BLaER1 (cell line): Measurements from ENCODE around the gene XRCC3.

Source experiments
- H3K27ac ChIP-seq: shearing (Covaris generic); formaldehyde crosslinking; 2 replicates; pipeline ENCODE4 v1.8.1; 2022
- H3K27me3 ChIP-seq: shearing (Covaris generic); formaldehyde crosslinking; 2 replicates; pipeline ENCODE4 v1.8.1; 2022
- H3K36me3 ChIP-seq: shearing (Covaris generic); formaldehyde crosslinking; 2 replicates; pipeline ENCODE4 v1.8.1; 2022
- H3K4me1 ChIP-seq: shearing (Covaris generic); formaldehyde crosslinking; 2 replicates; pipeline ENCODE4 v1.8.1; 2022
- H3K4me2 ChIP-seq: shearing (Covaris generic); formaldehyde crosslinking; 2 replicates; pipeline ENCODE4 v1.8.1; 2022
- H3K4me3 ChIP-seq: shearing (Covaris generic); formaldehyde crosslinking; 2 replicates; pipeline ENCODE4 v1.8.1; 2022
- H3K9ac ChIP-seq: shearing (Covaris generic); formaldehyde crosslinking; 2 replicates; pipeline ENCODE4 v1.8.1; 2022
- H3K9me3 ChIP-seq: shearing (Covaris generic); formaldehyde crosslinking; 2 replicates; pipeline ENCODE4 v1.8.1; 2022
- H4K20me1 ChIP-seq: shearing (Covaris generic); formaldehyde crosslinking; 2 replicates; pipeline ENCODE4 v1.8.1; 2022
- Cebpa-rat ChIP-seq: shearing (Covaris generic); IDR thresholded peaks from 2 replicates; pipeline ENCODE4 v1.8.1; 2022

The XRCC3 gene

DNA sequence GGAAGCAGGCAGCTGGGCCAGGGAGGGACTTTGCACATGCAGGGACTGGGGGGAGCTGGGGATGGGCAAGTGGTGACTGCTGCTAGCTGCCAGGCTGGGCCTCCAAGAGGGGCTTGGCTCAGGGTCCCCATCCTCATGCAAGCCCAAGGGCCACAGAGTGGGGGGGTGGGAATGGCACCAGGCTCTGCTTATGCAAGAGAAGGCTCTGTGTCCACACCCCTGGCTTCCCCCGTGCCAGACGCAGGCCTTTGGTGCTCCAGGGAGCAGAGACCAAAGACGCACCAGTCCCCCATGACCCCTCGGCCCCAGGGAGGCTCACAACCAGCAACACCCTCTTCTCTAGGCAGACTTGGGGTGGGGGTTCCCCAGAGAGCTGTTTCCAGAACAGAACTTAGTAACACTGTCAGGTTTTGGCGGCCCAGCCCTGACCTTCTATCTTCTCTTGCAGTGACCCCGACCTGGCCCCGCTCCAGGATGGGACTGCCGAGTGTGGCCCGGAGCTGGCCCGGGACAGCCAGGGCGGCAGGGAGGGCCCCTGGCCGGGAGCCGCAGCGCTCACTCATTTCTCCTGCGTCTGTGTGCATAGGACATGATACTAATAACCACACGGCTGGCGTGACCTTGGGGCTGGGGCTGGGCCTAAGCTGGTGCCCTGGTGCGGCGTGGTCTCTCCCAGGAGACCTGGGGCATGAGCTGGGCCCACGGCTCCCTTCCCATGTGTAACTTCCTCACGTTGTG, 14.3 kb downstream of the XRCC3 start:
- Histone ChIP-seq H4K20me1 (peaks cover 89% of the 10 kb centered on the region), H3K4me1 (peaks cover 63% of the 10 kb centered on the region), H3K4me3 (no peak overlapping the region), H3K27me3 (no peaks in the 10 kb centered on the region), H3K27ac (peak overlapping the region; percentile 31), H3K9ac (no peak overlapping the region), H3K9me3 (no peaks in the 10 kb centered on the region), H3K36me3 (peaks cover 92% of the 10 kb centered on the region), H3K4me2 (peak overlapping the region; percentile 42)
- TF ChIP-seq Cebpa-rat, result no peak

DNA sequence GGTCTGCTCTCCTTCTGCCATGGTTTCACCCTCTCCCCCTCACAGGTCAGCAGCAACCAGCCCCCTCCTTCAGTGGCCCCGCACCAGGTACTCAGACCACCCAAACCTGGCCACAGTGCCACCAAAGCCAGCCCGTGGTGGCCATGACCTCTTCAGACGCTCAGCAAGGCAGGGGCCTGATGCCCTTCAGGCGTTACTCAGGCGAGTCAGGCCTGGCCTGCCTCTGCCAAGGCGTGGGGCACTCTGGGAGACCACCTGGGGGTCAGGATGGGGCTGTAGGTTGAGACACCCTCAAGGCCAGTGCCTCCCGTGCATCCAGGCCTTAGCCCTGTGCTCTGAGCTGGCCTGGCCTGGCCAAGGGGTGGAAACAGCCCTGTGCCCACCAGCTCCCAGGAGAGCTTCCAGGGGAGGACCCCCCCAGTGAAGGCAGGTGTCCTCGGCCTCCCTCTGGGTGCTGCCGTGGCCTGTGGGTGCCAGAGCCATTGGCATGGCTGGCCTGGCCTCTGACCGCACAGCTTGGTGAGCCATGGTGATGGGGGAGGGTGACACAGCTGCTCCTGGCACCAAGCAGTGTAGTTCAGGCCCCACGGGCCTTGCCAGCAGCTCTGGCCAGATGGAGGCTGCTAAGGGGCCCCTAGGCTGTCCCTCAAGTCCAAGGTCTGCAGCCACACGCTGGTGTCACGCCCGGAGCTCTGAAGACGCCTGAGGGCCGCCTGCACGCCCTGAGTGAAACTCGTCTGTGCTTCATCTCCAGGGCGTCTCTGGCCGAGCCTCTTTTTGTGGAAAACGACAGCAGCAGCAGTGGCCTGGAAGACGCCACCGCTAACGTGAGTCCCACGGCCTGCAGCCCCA, 15.1 kb downstream of the XRCC3 start:
- H4K20me1 ChIP-seq, result peaks cover 90% of the 10 kb centered on the region
- H3K36me3 ChIP-seq, result peaks cover 84% of the 10 kb centered on the region
- H3K4me1 ChIP-seq, result peaks cover 71% of the 10 kb centered on the region
- TF ChIP-seq Cebpa-rat, result no peak
- H3K4me2 ChIP-seq, result peak overlapping the region; percentile 42; the same call in 1 of the 2 replicates
- H3K27me3 ChIP-seq, result no peaks in the 10 kb centered on the region
- H3K9ac ChIP-seq, result peak overlapping the region; percentile 34; the same call in 1 of the 2 replicates
- peak overlapping the region; percentile 31 for H3K27ac ChIP-seq
- H3K4me3 ChIP-seq, result no peak overlapping the region
- H3K9me3 ChIP-seq, result no peaks in the 10 kb centered on the region

DNA sequence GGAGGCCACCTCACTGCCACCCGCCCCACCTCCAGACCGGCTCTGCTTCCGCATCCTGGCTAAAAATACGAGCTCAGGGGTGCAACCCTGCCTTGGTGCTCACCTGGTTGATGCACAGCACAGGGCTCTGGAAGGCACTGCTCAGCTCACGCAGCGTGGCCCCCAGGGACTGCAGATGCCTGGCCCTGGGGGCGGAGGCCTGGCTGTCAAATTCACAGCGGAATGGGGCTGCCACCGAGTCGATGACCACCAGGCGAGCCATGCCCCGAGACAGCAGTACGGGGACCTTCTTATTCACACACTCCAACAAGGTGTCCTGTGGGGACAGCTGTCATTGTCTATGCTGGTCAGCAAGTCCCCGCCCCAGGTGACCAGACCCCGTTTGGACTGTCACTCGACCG, 16.0 kb downstream of the XRCC3 start:
- Histone ChIP-seq H3K4me2 (no peak overlapping the region), H4K20me1 (peaks cover 94% of the 10 kb centered on the region)

DNA sequence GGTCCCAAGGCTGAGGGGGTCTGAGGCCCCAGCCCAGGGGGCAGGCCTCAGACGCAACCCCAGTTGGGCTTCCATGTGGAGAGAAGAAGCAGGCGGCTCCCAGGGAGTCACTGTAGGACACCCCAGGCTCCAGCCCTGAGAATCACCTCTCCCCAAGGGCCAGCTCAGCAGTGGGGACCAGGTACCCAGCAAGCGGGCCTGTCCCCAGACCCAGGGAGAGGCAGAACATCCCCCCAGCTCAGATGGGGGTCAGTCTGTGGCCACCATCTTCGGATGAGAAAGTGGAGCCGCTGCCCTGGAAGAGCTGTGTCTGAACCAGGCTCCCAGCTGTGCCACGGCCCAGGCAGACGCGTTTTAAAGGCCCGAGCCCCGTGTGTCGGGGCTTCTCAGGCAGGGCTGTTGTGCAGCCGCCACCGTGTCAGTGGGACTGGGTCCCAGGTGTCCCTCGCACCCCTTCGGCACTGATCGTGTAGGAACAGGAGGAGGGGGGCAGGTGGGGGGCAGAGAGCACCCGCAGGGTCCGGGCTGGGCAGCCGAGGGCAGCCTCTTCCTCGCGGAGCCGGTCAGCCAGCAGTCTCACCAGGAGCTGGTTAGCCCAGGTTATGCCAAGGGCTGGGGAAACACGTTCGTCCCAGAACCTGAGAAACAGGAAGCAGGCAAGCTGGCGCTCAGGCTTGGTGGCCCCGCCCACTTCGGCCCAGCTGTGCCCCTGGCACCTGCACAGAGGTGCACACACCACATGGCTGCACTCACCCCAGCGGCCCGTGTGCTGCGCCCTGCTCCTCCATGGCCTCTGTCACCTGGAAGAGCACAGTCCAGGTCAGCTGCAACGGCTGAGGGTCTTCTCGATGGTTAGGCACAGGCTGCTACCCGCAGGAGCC, 16.6 kb downstream of the XRCC3 start:
- peak overlapping the region; percentile 5; the same call in 1 of the 2 replicates for H3K4me2 ChIP-seq
- H4K20me1 ChIP-seq, result peaks cover 99% of the 10 kb centered on the region
- no peaks in the 10 kb centered on the region for H3K27me3 ChIP-seq
- H3K4me1 ChIP-seq, result peaks cover 86% of the 10 kb centered on the region
- H3K4me3 ChIP-seq, result no peak overlapping the region
- H3K9ac ChIP-seq, result peak overlapping the region; percentile 38
- peaks cover 82% of the 10 kb centered on the region for H3K36me3 ChIP-seq
- TF ChIP-seq Cebpa-rat, result no peak
- H3K9me3 ChIP-seq, result no peaks in the 10 kb centered on the region
- peak overlapping the region; percentile 64 for H3K27ac ChIP-seq

More for the DNA sequence above, 16.0 kb downstream of the XRCC3 start:
- Histone ChIP-seq H3K9ac (no peak overlapping the region), H3K36me3 (peaks cover 82% of the 10 kb centered on the region), H3K4me3 (no peak overlapping the region), H3K9me3 (no peaks in the 10 kb centered on the region), H3K27me3 (no peaks in the 10 kb centered on the region), H3K4me1 (peaks cover 79% of the 10 kb centered on the region), H3K27ac (no peak overlapping the region)
- TF ChIP-seq Cebpa-rat, result no peak

DNA sequence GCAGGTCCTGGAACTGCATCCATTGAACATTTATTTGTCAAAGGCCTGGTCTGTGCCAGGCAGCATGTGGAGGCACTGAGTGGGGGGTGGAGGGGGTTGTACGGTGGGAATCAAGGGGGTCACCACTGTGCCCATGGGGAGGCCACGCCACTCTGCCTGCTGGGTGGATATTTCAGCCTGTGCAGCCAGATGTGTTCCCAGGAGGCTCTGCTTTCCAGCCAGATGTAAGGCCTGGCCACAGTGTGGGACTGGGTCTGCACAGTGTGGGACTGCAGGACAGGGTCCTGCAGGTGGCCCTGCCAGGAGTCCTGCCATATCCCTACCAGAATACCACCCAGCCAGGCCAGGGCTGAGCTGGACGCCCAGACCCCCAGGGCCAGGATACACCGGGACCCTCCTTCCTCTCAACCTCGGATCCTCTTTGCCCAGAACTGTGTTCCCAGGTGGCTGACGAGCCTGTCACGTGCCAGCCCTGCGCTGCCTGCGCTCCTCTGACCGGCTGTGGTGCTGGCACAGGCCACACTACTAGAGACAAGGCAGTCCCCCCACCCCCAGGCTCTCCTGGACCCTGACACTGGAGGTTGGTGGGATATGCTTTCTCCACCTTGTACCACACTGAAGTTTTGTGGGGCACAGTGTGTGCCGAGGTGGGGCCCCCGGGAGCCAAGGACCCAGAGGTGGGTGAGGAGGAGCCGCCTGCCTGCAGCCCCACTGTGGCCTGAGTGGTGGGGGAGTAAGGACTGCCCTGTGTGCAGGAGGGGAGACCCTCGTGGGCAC, 17.5 kb downstream of the XRCC3 start:
- no peak overlapping the region for H3K4me3 ChIP-seq
- no peaks in the 10 kb centered on the region for H3K27me3 ChIP-seq
- H3K4me2 ChIP-seq, result peak overlapping the region; percentile 90
- H3K9me3 ChIP-seq, result no peaks in the 10 kb centered on the region
- peak overlapping the region; percentile 64 for H3K27ac ChIP-seq
- peaks cover 94% of the 10 kb centered on the region for H3K4me1 ChIP-seq
- H3K9ac ChIP-seq, result peak overlapping the region; percentile 38; the same call in 1 of the 2 replicates
- H3K36me3 ChIP-seq, result peaks cover 82% of the 10 kb centered on the region
- TF ChIP-seq Cebpa-rat, result no peak
- H4K20me1 ChIP-seq, result peaks cover 99% of the 10 kb centered on the region

DNA sequence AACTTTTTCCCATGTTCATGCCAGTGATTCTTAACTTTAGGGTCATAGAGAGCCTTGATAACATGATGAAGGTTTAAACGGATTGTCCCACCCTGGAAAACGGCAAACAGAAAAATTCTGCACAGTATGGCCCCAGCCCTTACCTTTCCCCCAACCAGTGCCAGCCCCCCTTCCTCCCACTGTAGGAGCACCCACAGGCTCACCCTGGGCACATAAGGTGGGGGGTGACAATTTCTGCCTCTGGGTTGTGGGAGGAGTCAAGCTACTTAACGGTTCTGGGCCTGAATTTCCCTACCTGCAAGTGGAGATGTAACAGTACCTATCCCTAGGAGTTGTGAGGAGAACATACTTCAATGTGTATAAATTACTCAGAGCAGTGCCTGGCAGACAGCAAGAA, 18.0 kb downstream of the XRCC3 start:
- no peak for TF ChIP-seq Cebpa-rat
- no peaks in the 10 kb centered on the region for H3K9me3 ChIP-seq
- H3K4me1 ChIP-seq, result peaks cover 98% of the 10 kb centered on the region
- no peak overlapping the region for H3K9ac ChIP-seq
- peaks cover 99% of the 10 kb centered on the region for H4K20me1 ChIP-seq
- peak overlapping the region; percentile 90 for H3K4me2 ChIP-seq
- H3K36me3 ChIP-seq, result peaks cover 82% of the 10 kb centered on the region
- H3K27me3 ChIP-seq, result no peaks in the 10 kb centered on the region
- no peak overlapping the region for H3K4me3 ChIP-seq
- peak overlapping the region; percentile 67; the same call in 1 of the 2 replicates for H3K27ac ChIP-seq

DNA sequence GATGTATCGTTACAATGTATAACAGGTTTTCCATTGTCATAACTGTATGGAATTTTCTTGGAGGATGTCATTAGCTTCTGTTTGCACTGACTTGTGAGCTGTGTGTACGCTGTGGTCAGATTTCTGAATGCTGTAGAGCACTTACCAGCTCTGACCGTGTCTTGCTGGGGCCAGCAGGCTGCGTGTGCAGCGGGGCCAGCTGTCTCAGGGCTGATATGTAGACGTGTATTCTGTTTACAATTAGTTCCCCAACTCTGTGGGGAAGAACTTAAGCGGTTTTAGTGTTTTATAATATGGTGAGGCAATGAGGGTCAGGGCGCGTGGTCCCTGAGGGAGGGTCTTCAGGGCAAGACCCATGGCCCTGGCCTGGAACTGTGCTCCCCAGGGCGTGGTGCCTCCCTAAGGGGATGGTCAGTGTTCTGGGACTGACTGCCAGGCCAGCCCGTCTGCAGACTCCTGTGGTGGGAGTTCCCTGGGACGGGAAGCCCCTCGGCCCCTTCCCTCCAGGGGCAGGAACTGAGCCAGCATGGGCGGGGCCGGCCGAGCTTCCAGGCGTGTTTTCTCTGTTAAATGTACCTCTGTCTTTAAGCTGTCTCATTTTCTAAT, 18.7 kb downstream of the XRCC3 start:
- Histone ChIP-seq H3K36me3 (peaks cover 78% of the 10 kb centered on the region), H3K4me1 (peaks cover 98% of the 10 kb centered on the region), H3K27ac (peak overlapping the region; percentile 67), H3K4me3 (no peak overlapping the region), H3K4me2 (peak overlapping the region; percentile 90), H3K9ac (0 out of 2 replicates have a peak overlapping the region, but pooled peaks have one; percentile 32), H3K27me3 (no peaks in the 10 kb centered on the region), H4K20me1 (peaks cover 99% of the 10 kb centered on the region), H3K9me3 (no peaks in the 10 kb centered on the region)
- TF ChIP-seq Cebpa-rat, result no peak

DNA sequence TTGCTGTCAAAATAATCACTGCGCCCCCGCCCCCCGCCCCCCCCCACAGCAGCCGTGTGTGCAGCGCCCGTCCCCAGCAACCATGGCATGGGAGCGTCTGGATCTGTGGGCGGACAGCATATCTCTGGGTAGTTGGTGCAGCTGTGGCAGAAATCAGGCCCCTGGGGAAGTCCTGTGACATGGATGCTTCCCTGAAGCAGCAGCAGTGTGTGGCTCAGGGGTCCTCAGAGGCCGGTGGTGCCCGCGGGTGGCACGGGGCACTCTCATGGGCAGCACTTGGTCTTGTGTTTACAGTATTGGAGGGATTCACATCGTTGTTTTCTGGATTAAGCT, 19.2 kb downstream of the XRCC3 start:
- H3K4me3 ChIP-seq, result no peak overlapping the region
- TF ChIP-seq Cebpa-rat, result no peak
- H3K27me3 ChIP-seq, result no peaks in the 10 kb centered on the region
- peaks cover 98% of the 10 kb centered on the region for H3K4me1 ChIP-seq
- H3K36me3 ChIP-seq, result peaks cover 73% of the 10 kb centered on the region
- peak overlapping the region; percentile 90 for H3K4me2 ChIP-seq
- H3K9me3 ChIP-seq, result no peaks in the 10 kb centered on the region
- H3K27ac ChIP-seq, result peak overlapping the region; percentile 67; the same call in 1 of the 2 replicates
- H4K20me1 ChIP-seq, result peaks cover 99% of the 10 kb centered on the region
- H3K9ac ChIP-seq, result 0 out of 2 replicates have a peak overlapping the region, but pooled peaks have one; percentile 32
